DND-41 (cell line): Measurements from ENCODE around the gene DTWD2.

Experiments used
- CTCF ChIP-seq: IDR thresholded peaks from 2 replicates; pipeline ENCODE4 v1.5.1; 2012; ENCODE audit warnings: borderline replicate concordance, low read length, moderate library complexity, mild to moderate bottlenecking; ENCODE audit not compliant: poor library complexity, severe bottlenecking; ENCODE audit errors: extremely low read depth
- EZH2 ChIP-seq: IDR thresholded peaks from 3 replicates; pipeline ENCODE4 v1.6.1; 2012; ENCODE audit warnings: borderline replicate concordance, low read depth, mild to moderate bottlenecking, moderate library complexity, low read length, inconsistent platforms; ENCODE audit not compliant: severe bottlenecking

- TF ChIP-seq CTCF (no peak), EZH2 (no peak)
These were observed 31.2 kb upstream of the DTWD2 start for GRCh38 chr5:119019501-119019900.
